Tibial nerve (tissue), 4 donors: ENCODE data around the gene TMCO4. TPM values are rescaled to one million over a fixed set of nuclear protein-coding genes. Genes with fewer than 3 reads are reported as not detected.

Experiments used
- DNase-seq, 2 donors: peaks; one replicate each; pipeline ENCODE4 v3.0.0-alpha.2; 2019; ENCODE audit warnings: low spot score in 2 of 2
- H3K27ac ChIP-seq, 4 donors: fragments of 200-600 bp; sonication (generic) in 3 of 4; one replicate each; pipeline ENCODE4 v1.5.1; 2017 to 2019; ENCODE audit warnings: mild to moderate bottlenecking in 1 of 4
- H3K27me3 ChIP-seq, 2 donors: fragments of 200-600 bp; sonication (generic) in 1 of 2; one replicate each; pipeline versions ENCODE4 v1.5.1 to v1.6.0; 2017 to 2019
- H3K36me3 ChIP-seq, 3 donors: fragments of 200-600 bp; sonication (generic); one replicate each; pipeline ENCODE4 v1.5.1; 2018 to 2019
- H3K4me1 ChIP-seq, 4 donors: fragments of 200-600 bp; sonication (generic) in 3 of 4; one replicate each; pipeline ENCODE4 v1.5.1; 2017 to 2019
- H3K4me3 ChIP-seq, 4 donors: fragments of 200-600 bp; sonication (generic) in 3 of 4; one replicate each; pipeline ENCODE4 v1.5.1; 2017 to 2019; ENCODE audit warnings: mild to moderate bottlenecking in 1 of 4, moderate library complexity in 1 of 4
- H3K9me3 ChIP-seq, 4 donors: fragments of 200-600 bp; sonication (generic) in 3 of 4; one replicate each; pipeline ENCODE4 v1.5.1; 2017 to 2019
- CTCF ChIP-seq, 5 experiments: fragments of 200-600 bp in 3 of 5; fragments of 450-650 bp in 2 of 5; sonication (generic) in 3 of 5; IDR thresholded peaks; one replicate each; pipeline ENCODE4 v1.5.1; 2016 to 2019; ENCODE audit warnings: antibody characterized with exemption in 5 of 5, mild to moderate bottlenecking in 3 of 5, moderate library complexity in 2 of 5
- EP300 ChIP-seq, 2 donors: sonication (generic); formaldehyde crosslinking; IDR thresholded peaks; one replicate each; pipeline ENCODE4 v1.6.1; 2017; ENCODE audit warnings: antibody characterized with exemption in 2 of 2, mild to moderate bottlenecking in 1 of 2
- POLR2A ChIP-seq, 2 donors: fragments of 450-650 bp; IDR thresholded peaks; one replicate each; pipeline ENCODE4 v1.6.1; 2017; ENCODE audit warnings: antibody characterized with exemption in 2 of 2, mild to moderate bottlenecking in 2 of 2, moderate library complexity in 2 of 2
- WGBS, 2 donors: methylation state at CpG; one replicate each; pipeline ENCODE4 v1.1.5; 2018; 5-methylcytosine and 5-hydroxymethylcytosine counted together
- total RNA-seq, 4 donors: library from RNA; depleted of rRNA; stranded (reverse); fragments of >200 nt; gene quantifications; one replicate each; pipeline ENCODE4 v1.1.0, GENCODE V29; 2016

Gene TMCO4
- total RNA-seq, 4 donors from 2014 or later: 19.3 to 37.5 (median 29.3) TPM

GRCh38 chr1:19774180-19774785 lies 25.4 kb downstream of the TMCO4 start:
- H3K4me1 ChIP-seq: no peaks in the 10 kb centered on the region
- no peak for DNase-seq
- no peak overlapping the region for H3K27ac ChIP-seq
- no peaks in the 10 kb centered on the region for H3K9me3 ChIP-seq
- peaks cover 0 to 91% (median 0%) of the 10 kb centered on the region in 3 donors for H3K36me3 ChIP-seq
- WGBS, 2 donors: 72 to 76% methylated on average over 6 of the region's 6 CpGs
- TF ChIP-seq POLR2A (IDR thresholded peaks at IDR 0.05) (no peak), EP300 (IDR thresholded peaks at IDR 0.05) (no peak), CTCF (IDR thresholded peaks at IDR 0.05) (no peak)
- no peaks in the 10 kb centered on the region for H3K27me3 ChIP-seq
- H3K4me3 ChIP-seq: no peak overlapping the region

GRCh38 chr1:19773485-19773884 lies 26.2 kb downstream of the TMCO4 start:
- Histone ChIP-seq H3K27ac (no peak overlapping the region), H3K27me3 (no peaks in the 10 kb centered on the region), H3K9me3 (no peaks in the 10 kb centered on the region), H3K4me1 (no peaks in the 10 kb centered on the region), H3K36me3 (peaks cover 0 to 89% (median 0%) of the 10 kb centered on the region in 3 donors), H3K4me3 (no peak overlapping the region)
- DNase-seq: no peak
- WGBS, 2 donors: 80 to 89% methylated on average over 3 to 4 of the region's 4 CpGs
- TF ChIP-seq CTCF (IDR thresholded peaks at IDR 0.05): no peak
- TF ChIP-seq EP300 (IDR thresholded peaks at IDR 0.05): no peak
- no peak for TF ChIP-seq POLR2A (IDR thresholded peaks at IDR 0.05)

- H3K27me3 ChIP-seq: no peaks in the 10 kb centered on the region
- no peak for TF ChIP-seq POLR2A (IDR thresholded peaks at IDR 0.05)
- TF ChIP-seq EP300 (IDR thresholded peaks at IDR 0.05): no peak
- no peak for TF ChIP-seq CTCF (IDR thresholded peaks at IDR 0.05)
- H3K9me3 ChIP-seq: no peaks in the 10 kb centered on the region
- no peak overlapping the region for H3K4me3 ChIP-seq
- H3K36me3 ChIP-seq: peaks cover 0 to 79% (median 0%) of the 10 kb centered on the region in 3 donors
- WGBS, 2 donors: 76% methylated on average over 9 of the region's 9 CpGs
- DNase-seq: no peak
- H3K27ac ChIP-seq: no peak overlapping the region
- no peaks in the 10 kb centered on the region for H3K4me1 ChIP-seq
These were observed 27.7 kb downstream of the TMCO4 start for GRCh38 chr1:19772053-19772452.

GRCh38 chr1:19771350-19771749 lies 28.4 kb downstream of the TMCO4 start:
- DNase-seq: no peak

More at GRCh38 chr1:19771350-19771749, 28.4 kb downstream of the TMCO4 start:
- no peak for TF ChIP-seq CTCF (IDR thresholded peaks at IDR 0.05)
- TF ChIP-seq POLR2A (IDR thresholded peaks at IDR 0.05): no peak
- no peak for TF ChIP-seq EP300 (IDR thresholded peaks at IDR 0.05)
- H3K4me3 ChIP-seq: no peak overlapping the region
- no peaks in the 10 kb centered on the region for H3K27me3 ChIP-seq
- H3K27ac ChIP-seq: no peak overlapping the region
- H3K9me3 ChIP-seq: no peaks in the 10 kb centered on the region
- 86 to 90% methylated on average over 6 of the region's 6 CpGs for WGBS, 2 donors
- peaks cover 0 to 72% (median 0%) of the 10 kb centered on the region in 3 donors for H3K36me3 ChIP-seq
- H3K4me1 ChIP-seq: no peaks in the 10 kb centered on the region
